Gastroesophageal sphincter (tissue), 3 donors: ENCODE measurements around the gene GLI1.

Experiments used
- CTCF ChIP-seq, 4 experiments: fragments of 200-600 bp in 2 of 4; fragments of 450-650 bp in 2 of 4; sonication (generic) in 1 of 4; IDR thresholded peaks; one replicate each; pipeline ENCODE4 v1.5.1; 2017 to 2019; ENCODE audit warnings: antibody characterized with exemption in 4 of 4, mild to moderate bottlenecking in 2 of 4, moderate library complexity in 2 of 4
- POLR2A ChIP-seq, 2 donors: fragments of 450-650 bp; IDR thresholded peaks; one replicate each; pipeline ENCODE4 v1.6.1; 2017; ENCODE audit warnings: antibody characterized with exemption in 2 of 2, mild to moderate bottlenecking in 2 of 2, moderate library complexity in 1 of 2

- TF ChIP-seq POLR2A (IDR thresholded peaks at IDR 0.05) (no peak), CTCF (IDR thresholded peaks at IDR 0.05) (no peak)
Observed at GRCh38 chr12:57459750-57460467, at the start of gene GLI1.
